Measurements from ENCODE around the gene KCNH1. TPM values are rescaled to one million over a fixed set of nuclear protein-coding genes. Genes with fewer than 3 reads are reported as not detected.

Gene KCNH1
- total and polyA plus RNA-seq, 2 experiments from 2014 or later, result 0.71 to 1.8 TPM

- no peaks in the 10 kb centered on the region for H4K20me1 ChIP-seq (ENCODE audit: insufficient read depth)
- no peaks in the 10 kb centered on the region for H3K27me3 ChIP-seq (replicated peaks; ENCODE audit: insufficient read depth)
- H3K4me1 ChIP-seq (ENCODE audit: insufficient read depth), result no peaks in the 10 kb centered on the region
- no peak overlapping the region for H3K4me3 ChIP-seq
- H3F3A ChIP-seq (ENCODE audit: insufficient read depth), result no peaks in the 10 kb centered on the region
- 11 to 21% methylated on average over 2 of the region's 2 CpGs for WGBS, 2 experiments (ENCODE audit: low coverage in 1 of 2, low lambda C conversion rate in 2 of 2, missing lambda C conversion rate in 2 of 2)
- H3K79me2 ChIP-seq (ENCODE audit: insufficient read depth), result no peaks in the 10 kb centered on the region
- TF ChIP-seq EZH2phosphoT487 (IDR thresholded peaks at IDR 0.05; ENCODE audit: insufficient read depth, low read depth) (no peak), EZH2 (IDR thresholded peaks at IDR 0.05; ENCODE audit: insufficient read depth, poor library complexity, severe bottlenecking) (no peak)
- H3K9me3 ChIP-seq (ENCODE audit: low read depth), result no peaks in the 10 kb centered on the region
- H3K4me2 ChIP-seq (ENCODE audit: unreplicated experiment), result no peak overlapping the region
- H3K27ac ChIP-seq, result no peak overlapping the region
- H3K36me3 ChIP-seq (ENCODE audit: low read depth), result no peaks in the 10 kb centered on the region
- H3K9me2 ChIP-seq (ENCODE audit: insufficient read depth), result no peaks in the 10 kb centered on the region
- H2AFZ ChIP-seq, result no peak overlapping the region
- no peak for DNase-seq
- in situ Hi-C loops (cut with MboI), result no loop called here
- no peak overlapping the region for H3K9ac ChIP-seq
Observed at GRCh38 chr1:210949039-210949438, 184.9 kb downstream of the KCNH1 start.

- no peak for DNase-seq
- in situ Hi-C loops (cut with MboI), result no loop called here
Observed at GRCh38 chr1:210944252-210944651, 189.7 kb downstream of the KCNH1 start.

GRCh38 chr1:210942513-210942912, 191.4 kb downstream of the KCNH1 start:
- Histone ChIP-seq H2AFZ (no peak overlapping the region), H3K4me3 (no peak overlapping the region), H3K4me1 (ENCODE audit: insufficient read depth) (no peaks in the 10 kb centered on the region), H3K36me3 (ENCODE audit: low read depth) (no peaks in the 10 kb centered on the region), H3K79me2 (ENCODE audit: insufficient read depth) (no peaks in the 10 kb centered on the region), H3K9me2 (ENCODE audit: insufficient read depth) (no peaks in the 10 kb centered on the region), H3K9ac (no peak overlapping the region), H3F3A (ENCODE audit: insufficient read depth) (no peaks in the 10 kb centered on the region), H3K4me2 (ENCODE audit: unreplicated experiment) (no peak overlapping the region), H3K9me3 (ENCODE audit: low read depth) (no peaks in the 10 kb centered on the region), H3K27ac (no peak overlapping the region), H4K20me1 (ENCODE audit: insufficient read depth) (no peaks in the 10 kb centered on the region), H3K27me3 (replicated peaks; ENCODE audit: insufficient read depth) (no peaks in the 10 kb centered on the region)
- TF ChIP-seq EZH2 (IDR thresholded peaks at IDR 0.05; ENCODE audit: insufficient read depth, poor library complexity, severe bottlenecking), result no peak
- in situ Hi-C loops (cut with MboI), result no loop called here
- 4 to 8% methylated on average over 2 of the region's 2 CpGs for WGBS, 2 experiments (ENCODE audit: low coverage in 1 of 2, low lambda C conversion rate in 2 of 2, missing lambda C conversion rate in 2 of 2)
- DNase-seq, result no peak

More at GRCh38 chr1:210944252-210944651, 189.7 kb downstream of the KCNH1 start:
- Histone ChIP-seq H3K27me3 (replicated peaks; ENCODE audit: insufficient read depth) (no peaks in the 10 kb centered on the region), H3K9ac (no peak overlapping the region), H2AFZ (no peak overlapping the region), H3K27ac (no peak overlapping the region), H3K9me3 (ENCODE audit: low read depth) (no peaks in the 10 kb centered on the region), H3K4me1 (ENCODE audit: insufficient read depth) (no peaks in the 10 kb centered on the region), H3F3A (ENCODE audit: insufficient read depth) (no peaks in the 10 kb centered on the region), H4K20me1 (ENCODE audit: insufficient read depth) (no peaks in the 10 kb centered on the region), H3K36me3 (ENCODE audit: low read depth) (no peaks in the 10 kb centered on the region), H3K4me3 (no peak overlapping the region), H3K9me2 (ENCODE audit: insufficient read depth) (no peaks in the 10 kb centered on the region), H3K79me2 (ENCODE audit: insufficient read depth) (no peaks in the 10 kb centered on the region), H3K4me2 (ENCODE audit: unreplicated experiment) (no peak overlapping the region)
- TF ChIP-seq EZH2 (IDR thresholded peaks at IDR 0.05; ENCODE audit: insufficient read depth, poor library complexity, severe bottlenecking) (no peak), EZH2phosphoT487 (IDR thresholded peaks at IDR 0.05; ENCODE audit: insufficient read depth, low read depth) (no peak)
- 0 to 4% methylated on average over 2 of the region's 2 CpGs for WGBS, 2 experiments (ENCODE audit: low coverage in 1 of 2, low lambda C conversion rate in 2 of 2, missing lambda C conversion rate in 2 of 2)

- Histone ChIP-seq H3K27ac (no peak overlapping the region), H3K27me3 (replicated peaks; ENCODE audit: insufficient read depth) (no peaks in the 10 kb centered on the region), H3K4me2 (ENCODE audit: unreplicated experiment) (no peak overlapping the region), H2AFZ (no peak overlapping the region), H3K36me3 (ENCODE audit: low read depth) (no peaks in the 10 kb centered on the region), H3K4me1 (ENCODE audit: insufficient read depth) (no peaks in the 10 kb centered on the region), H3K4me3 (no peak overlapping the region), H3K9ac (no peak overlapping the region), H3K9me3 (ENCODE audit: low read depth) (no peaks in the 10 kb centered on the region), H4K20me1 (ENCODE audit: insufficient read depth) (no peaks in the 10 kb centered on the region), H3K79me2 (ENCODE audit: insufficient read depth) (no peaks in the 10 kb centered on the region), H3F3A (ENCODE audit: insufficient read depth) (no peaks in the 10 kb centered on the region), H3K9me2 (ENCODE audit: insufficient read depth) (no peaks in the 10 kb centered on the region)
- in situ Hi-C loops (cut with MboI), result no loop called here
- 22 to 25% methylated on average over 1 of the region's 1 CpG for WGBS, 2 experiments (ENCODE audit: low coverage in 1 of 2, low lambda C conversion rate in 2 of 2, missing lambda C conversion rate in 2 of 2)
- DNase-seq, result no peak
- TF ChIP-seq EZH2 (IDR thresholded peaks at IDR 0.05; ENCODE audit: insufficient read depth, poor library complexity, severe bottlenecking) (no peak), EZH2phosphoT487 (IDR thresholded peaks at IDR 0.05; ENCODE audit: insufficient read depth, low read depth) (no peak)
Observed at GRCh38 chr1:210940081-210940617, 193.8 kb downstream of the KCNH1 start.

All from GM23248 (cell line).